Measurements from ENCODE around the gene NDUFB1. TPM values are rescaled to one million over a fixed set of nuclear protein-coding genes. Genes with fewer than 3 reads are reported as not detected.

NDUFB1 gene
- 239 and 348 TPM in 2 replicates for total RNA-seq (ENCODE audit: low replicate concordance)

DNA sequence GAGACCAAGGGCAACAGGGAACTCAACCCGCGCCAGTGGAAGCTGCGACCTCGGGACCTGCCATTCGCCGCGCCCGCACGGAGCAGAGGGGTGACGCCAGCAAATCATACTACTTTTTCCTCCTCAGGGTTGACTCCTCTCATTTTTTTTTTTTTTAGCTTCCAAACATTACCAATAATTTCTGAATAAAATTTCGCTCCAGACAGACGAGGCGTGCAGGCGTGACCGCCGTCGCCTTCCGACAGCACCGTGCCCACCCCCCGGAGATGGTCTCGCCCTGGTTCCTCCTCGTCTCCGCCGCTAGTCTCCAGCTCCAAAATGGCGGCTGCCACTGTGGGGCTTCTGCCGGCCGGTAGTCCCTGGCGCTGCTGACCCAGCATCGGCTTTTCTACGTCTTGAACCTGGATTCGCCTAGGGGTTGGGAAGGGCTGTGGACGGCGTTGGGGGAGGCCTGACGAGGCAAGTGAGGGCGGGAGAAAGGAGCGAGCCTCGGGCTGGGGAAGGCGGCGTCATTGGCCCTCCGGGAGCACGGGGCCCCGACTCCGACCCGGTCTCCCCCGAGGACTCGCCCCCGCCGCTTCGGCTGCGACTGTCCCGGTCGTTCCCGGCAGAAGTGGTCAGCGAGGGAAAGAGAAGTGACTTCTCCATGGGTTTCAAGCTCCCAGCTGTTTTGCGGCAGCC, at the start of gene NDUFB1, which contains the start of gene CPSF2:
Gene NDUFB1 (minus strand): TSS at position 37 of the 681 bp plus-strand sequence. CDS start 4,069 bp downstream, outside the sequence.
Gene CPSF2 (plus strand): TSS at position 300 of the 681 bp plus-strand sequence. CDS start 9,016 bp downstream, outside the sequence.
- Histone ChIP-seq H3K27ac (peak within 1 kb of the TSS; percentile 95), H3K4me2 (peak within 1 kb of the TSS; percentile 81), H3K36me3 (peaks cover 9% of the 10 kb centered on the region), H3K4me3 (peak within 1 kb of the TSS; percentile 71), H3K27me3 (no peaks in the 10 kb centered on the region), H3K4me1 (peaks cover 24% of the 10 kb centered on the region), H3K9ac (peak within 1 kb of the TSS; percentile 97), H3F3A (ENCODE audit: low read depth) (no peaks in the 10 kb centered on the region), H3K79me2 (ENCODE audit: low read depth) (peaks cover 68% of the 10 kb centered on the region), H4K20me1 (ENCODE audit: low read depth) (no peaks in the 10 kb centered on the region), H3K9me3 (ENCODE audit: low read depth) (no peaks in the 10 kb centered on the region), H2AFZ (replicated peaks) (peak within 1 kb of the TSS; percentile 97)
- Mint-ChIP-seq H3K4me3 (peak within 1 kb of the TSS; percentile 99), H3K27me3 (ENCODE audit: insufficient read depth, low read depth) (peaks cover 5% of the 10 kb centered on the region), H3K36me3 (peaks cover 20% of the 10 kb centered on the region), H3K4me1 (peaks cover 22% of the 10 kb centered on the region), H3K27ac (peak within 1 kb of the TSS; percentile 100), H3K9me3 (no peaks in the 10 kb centered on the region)
- DNase-seq (ENCODE audit: low spot score): peak; percentile 92
- TF ChIP-seq, protein P1, sequence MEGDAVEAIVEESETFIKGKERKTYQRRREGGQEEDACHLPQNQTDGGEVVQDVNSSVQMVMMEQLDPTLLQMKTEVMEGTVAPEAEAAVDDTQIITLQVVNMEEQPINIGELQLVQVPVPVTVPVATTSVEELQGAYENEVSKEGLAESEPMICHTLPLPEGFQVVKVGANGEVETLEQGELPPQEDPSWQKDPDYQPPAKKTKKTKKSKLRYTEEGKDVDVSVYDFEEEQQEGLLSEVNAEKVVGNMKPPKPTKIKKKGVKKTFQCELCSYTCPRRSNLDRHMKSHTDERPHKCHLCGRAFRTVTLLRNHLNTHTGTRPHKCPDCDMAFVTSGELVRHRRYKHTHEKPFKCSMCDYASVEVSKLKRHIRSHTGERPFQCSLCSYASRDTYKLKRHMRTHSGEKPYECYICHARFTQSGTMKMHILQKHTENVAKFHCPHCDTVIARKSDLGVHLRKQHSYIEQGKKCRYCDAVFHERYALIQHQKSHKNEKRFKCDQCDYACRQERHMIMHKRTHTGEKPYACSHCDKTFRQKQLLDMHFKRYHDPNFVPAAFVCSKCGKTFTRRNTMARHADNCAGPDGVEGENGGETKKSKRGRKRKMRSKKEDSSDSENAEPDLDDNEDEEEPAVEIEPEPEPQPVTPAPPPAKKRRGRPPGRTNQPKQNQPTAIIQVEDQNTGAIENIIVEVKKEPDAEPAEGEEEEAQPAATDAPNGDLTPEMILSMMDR (IDR thresholded peaks at IDR 0.05): no peak
- TF ChIP-seq EZH2 (IDR thresholded peaks at IDR 0.05) (no peak), EZH2phosphoT487 (IDR thresholded peaks at IDR 0.05) (no peak)

DNA sequence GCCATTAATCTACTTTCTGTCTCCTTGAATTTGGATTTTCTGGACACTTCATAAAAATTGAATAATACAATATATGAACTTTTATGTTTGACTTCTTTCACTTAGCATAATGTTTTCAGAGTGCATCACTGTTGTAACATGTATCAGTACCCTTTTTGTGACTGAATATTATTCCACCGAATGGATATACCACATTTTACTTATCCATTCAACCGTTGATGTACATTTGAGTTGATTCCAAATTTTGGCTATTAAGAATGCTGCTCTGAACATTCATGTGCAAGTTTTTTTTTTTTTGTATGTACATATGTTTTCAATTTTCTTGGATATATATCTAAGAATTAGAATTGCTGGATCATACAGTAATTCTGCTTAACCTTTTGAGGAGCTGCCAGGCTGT, 43.5 kb upstream of the NDUFB1 start:
- H4K20me1 ChIP-seq (ENCODE audit: low read depth): no peaks in the 10 kb centered on the region
- H3K4me2 ChIP-seq: no peak overlapping the region
- Mint-ChIP-seq H3K4me1 (no peaks in the 10 kb centered on the region), H3K27ac (no peak overlapping the region), H3K9me3 (peaks cover 17% of the 10 kb centered on the region), H3K27me3 (ENCODE audit: insufficient read depth, low read depth) (no peaks in the 10 kb centered on the region), H3K36me3 (peaks cover 52% of the 10 kb centered on the region), H3K4me3 (no peak overlapping the region)
- no peak overlapping the region for H3K9ac ChIP-seq
- H3K36me3 ChIP-seq: peaks cover 58% of the 10 kb centered on the region
- no peaks in the 10 kb centered on the region for H3K4me1 ChIP-seq
- no peak overlapping the region for H3K27ac ChIP-seq
- no peak for TF ChIP-seq EZH2phosphoT487 (IDR thresholded peaks at IDR 0.05)
- TF ChIP-seq, protein P1 (IDR thresholded peaks at IDR 0.05): no peak
- TF ChIP-seq EZH2 (IDR thresholded peaks at IDR 0.05): no peak
- no peak for DNase-seq (ENCODE audit: low spot score)
- no peaks in the 10 kb centered on the region for H3K27me3 ChIP-seq
- H2AFZ ChIP-seq (replicated peaks): no peak overlapping the region
- H3K4me3 ChIP-seq: no peak overlapping the region
- H3K79me2 ChIP-seq (ENCODE audit: low read depth): no peaks in the 10 kb centered on the region
- H3F3A ChIP-seq (ENCODE audit: low read depth): no peaks in the 10 kb centered on the region
- H3K9me3 ChIP-seq (ENCODE audit: low read depth): peaks cover 13% of the 10 kb centered on the region

DNA sequence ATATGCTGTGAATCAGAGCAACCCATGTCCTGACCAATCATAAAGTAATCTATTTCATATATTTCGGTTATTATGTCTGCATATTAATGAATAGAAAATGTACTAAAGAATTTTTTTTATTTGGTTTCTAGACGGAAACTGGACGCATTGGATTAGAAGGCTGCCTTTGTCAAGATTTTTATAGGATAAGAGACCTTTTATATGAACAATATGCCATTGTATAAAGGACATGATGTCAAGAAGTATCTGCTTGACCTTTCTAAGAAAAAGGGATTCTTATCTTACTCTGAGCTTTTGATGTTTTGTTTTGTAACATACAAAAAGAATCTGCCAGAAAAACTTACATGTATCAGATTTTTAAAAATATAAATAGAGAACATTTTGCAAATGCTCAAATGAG, 40.0 kb upstream of the NDUFB1 start:
- no peak overlapping the region for H3K4me3 Mint-ChIP-seq
- peaks cover 57% of the 10 kb centered on the region for H3K36me3 Mint-ChIP-seq
- Histone ChIP-seq H3K4me2 (no peak overlapping the region), H2AFZ (replicated peaks) (no peak overlapping the region), H3K4me1 (no peaks in the 10 kb centered on the region), H3K79me2 (ENCODE audit: low read depth) (no peaks in the 10 kb centered on the region), H3K9ac (no peak overlapping the region), H4K20me1 (ENCODE audit: low read depth) (no peaks in the 10 kb centered on the region), H3K36me3 (peaks cover 61% of the 10 kb centered on the region), H3K27ac (no peak overlapping the region), H3K27me3 (no peaks in the 10 kb centered on the region), H3F3A (ENCODE audit: low read depth) (no peaks in the 10 kb centered on the region), H3K9me3 (ENCODE audit: low read depth) (peaks cover 13% of the 10 kb centered on the region), H3K4me3 (no peak overlapping the region)
- TF ChIP-seq EZH2 (IDR thresholded peaks at IDR 0.05) (no peak), EZH2phosphoT487 (IDR thresholded peaks at IDR 0.05) (no peak)
- TF ChIP-seq, protein P1 (IDR thresholded peaks at IDR 0.05): no peak
- no peak overlapping the region for H3K27ac Mint-ChIP-seq
- H3K9me3 Mint-ChIP-seq: peaks cover 15% of the 10 kb centered on the region
- DNase-seq (ENCODE audit: low spot score): no peak
- no peaks in the 10 kb centered on the region for H3K4me1 Mint-ChIP-seq
- H3K27me3 Mint-ChIP-seq (ENCODE audit: insufficient read depth, low read depth): no peaks in the 10 kb centered on the region

Measured in neural progenitor cell (in vitro differentiated cells).